Duodenal mucosa (tissue), 2 donors: Measurements from ENCODE around the gene ZMYND11.
"Not testable (repeated sequence)": the region's sequence is repeated elsewhere in the genome, so short reads cannot be mapped to it uniquely, and the experiment has no call there.

Source experiments
- H3K27ac ChIP-seq: one replicate; pipeline ENCODE4 v1.7.0; 2013; ENCODE audit warnings: low read depth, low read length
- H3K27me3 ChIP-seq, 2 donors: one replicate each; pipeline ENCODE4 v1.7.0; 2013; ENCODE audit warnings: low read length in 2 of 2, control low read depth in 1 of 2; ENCODE audit not compliant: insufficient read depth in 2 of 2, control insufficient read depth in 1 of 2
- H3K36me3 ChIP-seq, 2 donors: one replicate each; pipeline ENCODE4 v1.7.0; 2013; ENCODE audit warnings: low read length in 2 of 2, control low read depth in 1 of 2; ENCODE audit not compliant: insufficient read depth in 2 of 2, control insufficient read depth in 1 of 2
- H3K4me1 ChIP-seq, 2 donors: one replicate each; pipeline ENCODE4 v1.7.0; 2013; ENCODE audit warnings: low read length in 2 of 2, control low read depth in 1 of 2; ENCODE audit not compliant: insufficient read depth in 2 of 2, control insufficient read depth in 1 of 2
- H3K4me3 ChIP-seq, 2 donors: one replicate each; pipeline ENCODE4 v1.7.0; 2013; ENCODE audit warnings: low read length in 2 of 2, low read depth in 1 of 2
- H3K9ac ChIP-seq, 2 donors: one replicate each; pipeline ENCODE4 v1.7.0; 2013; ENCODE audit warnings: low read length in 2 of 2, low read depth in 1 of 2
- H3K9me3 ChIP-seq, 2 donors: one replicate each; pipeline ENCODE4 v1.7.0; 2013; ENCODE audit warnings: low read length in 2 of 2, control low read depth in 1 of 2; ENCODE audit not compliant: control insufficient read depth in 1 of 2

Gene ZMYND11

DNA sequence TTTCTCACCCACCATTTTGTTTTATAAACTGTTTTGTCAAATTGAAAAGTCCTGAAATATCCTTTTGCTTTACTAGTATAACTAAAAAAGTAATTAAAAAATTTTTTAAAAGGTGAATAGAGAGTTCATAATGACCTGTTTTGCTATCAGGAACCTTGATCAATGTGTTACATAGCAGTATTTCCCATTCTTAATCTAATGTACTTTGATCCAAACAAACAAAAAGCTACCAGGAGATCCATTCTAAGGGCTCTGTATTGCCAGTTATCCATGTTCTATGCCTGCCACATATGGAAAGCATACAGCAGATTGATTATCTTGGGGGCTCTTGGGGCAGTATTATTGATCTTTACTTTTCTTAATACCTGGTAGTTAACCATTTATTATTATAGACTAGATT, 32.1 kb downstream of the ZMYND11 start:
- H3K9me3 ChIP-seq: no peaks in the 10 kb centered on the region
- H3K27me3 ChIP-seq: no peaks in the 10 kb centered on the region

DNA sequence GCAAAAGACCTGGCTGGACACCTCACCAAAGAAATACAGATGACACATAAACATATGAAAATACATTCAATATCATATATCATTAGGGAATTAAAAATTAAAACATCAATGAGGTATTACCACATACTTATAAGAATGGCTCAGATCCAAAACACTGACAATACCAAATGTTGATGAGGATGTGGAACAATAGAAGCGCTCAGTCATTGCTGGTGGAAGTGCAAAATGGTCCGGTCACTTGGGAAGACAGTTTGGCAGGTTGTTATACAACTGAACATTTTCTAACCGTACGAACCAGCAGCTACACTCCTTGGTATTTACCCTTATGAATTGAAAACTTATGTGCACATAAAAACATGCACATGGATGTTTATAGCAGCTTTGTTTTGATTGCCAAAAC, 38.5 kb downstream of the ZMYND11 start:
- H3K9me3 ChIP-seq: no peaks in the 10 kb centered on the region
- H3K27ac ChIP-seq: no peak overlapping the region
- no peak overlapping the region for H3K4me3 ChIP-seq
- H3K9ac ChIP-seq: no peak overlapping the region
- no peaks in the 10 kb centered on the region for H3K4me1 ChIP-seq
- no peaks in the 10 kb centered on the region for H3K27me3 ChIP-seq
- H3K36me3 ChIP-seq: no peaks in the 10 kb centered on the region

More for the DNA sequence above, 32.1 kb downstream of the ZMYND11 start:
- Histone ChIP-seq H3K36me3 (no peaks in the 10 kb centered on the region), H3K4me1 (no peaks in the 10 kb centered on the region), H3K27ac (no peak overlapping the region), H3K9ac (no peak overlapping the region), H3K4me3 (no peak overlapping the region)

DNA sequence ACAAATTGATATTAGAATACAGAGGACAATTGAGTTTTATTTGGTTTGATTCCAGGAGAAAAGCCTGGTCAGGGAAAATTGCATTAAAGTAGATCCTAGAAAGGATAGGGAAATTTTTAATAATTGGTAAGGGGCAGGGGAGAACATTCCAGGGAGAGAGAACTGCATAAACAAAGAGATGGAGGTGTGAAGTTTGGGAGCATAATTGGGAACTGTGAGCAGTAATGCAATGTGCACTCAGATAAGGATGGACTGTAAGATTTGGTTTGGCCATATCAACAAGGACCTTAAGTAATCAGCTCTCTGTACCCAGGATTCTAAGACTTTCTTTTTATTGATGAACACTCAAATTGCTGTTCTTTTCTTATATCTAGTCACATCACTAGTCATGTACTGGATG, 41.4 kb downstream of the ZMYND11 start:
- no peaks in the 10 kb centered on the region for H3K4me1 ChIP-seq
- H3K27me3 ChIP-seq: no peaks in the 10 kb centered on the region
- H3K27ac ChIP-seq: no peak overlapping the region
- no peak overlapping the region for H3K9ac ChIP-seq
- peaks cover 0 to 6% of the 10 kb centered on the region in 2 donors for H3K36me3 ChIP-seq
- no peaks in the 10 kb centered on the region for H3K9me3 ChIP-seq
- no peak overlapping the region for H3K4me3 ChIP-seq

DNA sequence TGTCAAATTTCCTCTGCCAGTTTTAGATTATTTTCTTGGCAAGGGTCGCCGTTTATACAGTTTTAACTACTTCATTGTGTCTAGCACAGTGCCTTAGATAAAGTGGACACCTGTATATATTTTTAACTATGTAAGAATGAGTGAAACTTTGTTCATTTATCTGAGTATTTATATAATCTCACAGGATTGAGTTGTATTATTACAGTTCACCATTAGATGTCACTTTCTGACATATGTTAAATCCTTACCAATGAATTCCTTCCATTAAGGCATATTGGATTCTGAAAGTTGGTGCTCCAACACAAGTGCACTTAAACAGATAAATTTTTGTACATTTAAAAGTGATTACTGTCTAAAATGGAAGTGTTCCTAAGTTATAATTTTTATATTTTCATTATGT, 43.0 kb downstream of the ZMYND11 start:
- H3K4me1 ChIP-seq: no peaks in the 10 kb centered on the region
- H3K27me3 ChIP-seq: no peaks in the 10 kb centered on the region
- H3K4me3 ChIP-seq: no peak overlapping the region
- H3K27ac ChIP-seq: no peak overlapping the region
- no peak overlapping the region for H3K9ac ChIP-seq
- H3K36me3 ChIP-seq: peaks cover 0 to 6% of the 10 kb centered on the region in 2 donors
- no peaks in the 10 kb centered on the region for H3K9me3 ChIP-seq

DNA sequence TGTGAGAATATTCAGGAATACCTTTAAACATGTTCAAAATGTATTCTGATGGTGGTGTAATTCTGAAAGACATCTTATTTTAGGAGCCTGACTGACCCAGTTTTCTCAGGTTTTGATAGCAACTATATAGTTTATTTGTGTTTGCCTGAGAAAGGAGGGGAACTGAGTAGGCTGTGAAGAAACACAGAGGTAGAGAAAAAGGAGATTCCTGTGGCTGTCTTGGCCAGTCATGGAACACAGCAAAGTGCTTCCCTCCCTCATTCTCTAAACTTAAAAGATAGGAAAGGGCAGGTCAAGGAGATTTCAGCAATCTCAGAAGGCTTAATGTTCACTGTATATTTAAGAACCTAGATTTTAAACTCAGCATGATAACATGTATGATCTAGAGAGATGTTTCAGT, 43.5 kb downstream of the ZMYND11 start:
- H3K27ac ChIP-seq: no peak overlapping the region
- no peaks in the 10 kb centered on the region for H3K27me3 ChIP-seq
- H3K4me3 ChIP-seq: no peak overlapping the region
- no peaks in the 10 kb centered on the region for H3K4me1 ChIP-seq
- H3K9ac ChIP-seq: no peak overlapping the region
- peaks cover 0 to 6% of the 10 kb centered on the region in 2 donors for H3K36me3 ChIP-seq
- peaks cover 2 to 3% of the 10 kb centered on the region in 2 donors for H3K9me3 ChIP-seq

DNA sequence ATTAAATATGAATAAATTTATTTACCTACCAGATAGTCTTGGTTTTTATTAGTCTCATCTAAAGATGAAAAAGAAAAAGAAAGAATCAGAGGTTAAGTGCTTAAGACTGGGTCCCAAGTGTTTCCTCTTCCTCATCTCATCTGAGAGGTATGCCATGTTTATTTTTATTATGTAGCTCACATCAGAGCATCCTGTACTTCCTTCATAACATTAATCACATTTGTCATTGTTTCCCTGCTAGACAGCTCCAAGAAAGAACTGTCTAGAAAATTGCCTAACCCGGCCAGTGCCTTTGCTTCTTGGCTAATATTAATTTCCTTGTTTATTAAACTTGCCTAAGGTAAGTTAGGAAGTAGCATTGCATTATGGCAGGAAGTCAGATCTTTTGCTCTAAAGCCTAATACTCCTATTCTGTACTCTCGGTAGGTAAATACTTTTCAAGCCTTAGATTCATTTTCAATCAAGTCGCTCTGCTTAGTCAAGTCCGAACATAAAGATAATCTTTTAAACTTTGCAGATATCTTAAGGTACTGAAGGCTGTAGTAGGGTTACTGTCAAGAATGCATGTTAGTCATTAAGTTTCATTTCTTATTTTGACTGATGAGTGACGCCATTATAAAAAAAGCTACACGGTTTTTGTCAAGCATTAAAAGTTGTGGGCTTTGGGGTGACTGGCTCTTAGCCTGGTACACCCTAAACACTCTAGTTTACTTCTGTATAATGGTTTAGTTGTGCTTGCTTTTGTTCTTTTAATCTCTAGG, 47.4 kb downstream of the ZMYND11 start:
- H3K27me3 ChIP-seq: no peaks in the 10 kb centered on the region
- H3K9me3 ChIP-seq: peaks cover 2 to 11% of the 10 kb centered on the region in 2 donors
- H3K4me3 ChIP-seq: no peak overlapping the region
- no peaks in the 10 kb centered on the region for H3K4me1 ChIP-seq
- H3K27ac ChIP-seq: no peak overlapping the region
- H3K9ac ChIP-seq: no peak overlapping the region
- peaks cover 0 to 6% of the 10 kb centered on the region in 2 donors for H3K36me3 ChIP-seq

DNA sequence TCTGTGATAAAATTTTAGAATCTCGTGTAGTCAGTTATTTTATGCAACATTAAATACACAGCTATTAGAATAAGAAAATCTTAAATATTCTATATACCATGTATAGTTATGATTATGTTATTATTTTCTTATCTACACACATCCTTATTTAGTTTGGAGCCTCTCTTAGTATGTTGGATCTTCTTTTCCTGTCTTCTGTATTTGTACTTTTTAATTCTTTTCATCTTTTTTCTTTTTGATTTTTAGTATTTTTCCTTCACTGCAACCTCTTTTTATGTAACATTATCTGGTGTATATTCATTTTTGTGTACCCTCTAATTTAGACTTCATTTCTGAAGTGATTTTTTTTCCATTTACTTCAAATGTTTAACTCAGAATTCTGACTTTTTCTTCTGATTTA, 48.9 kb downstream of the ZMYND11 start:
- peaks cover 0 to 6% of the 10 kb centered on the region in 2 donors for H3K36me3 ChIP-seq
- H3K4me1 ChIP-seq: no peaks in the 10 kb centered on the region
- H3K9me3 ChIP-seq: peaks cover 2 to 11% of the 10 kb centered on the region in 2 donors
- H3K27ac ChIP-seq: no peak overlapping the region
- H3K9ac ChIP-seq: no peak overlapping the region
- H3K4me3 ChIP-seq: no peak overlapping the region
- no peaks in the 10 kb centered on the region for H3K27me3 ChIP-seq

DNA sequence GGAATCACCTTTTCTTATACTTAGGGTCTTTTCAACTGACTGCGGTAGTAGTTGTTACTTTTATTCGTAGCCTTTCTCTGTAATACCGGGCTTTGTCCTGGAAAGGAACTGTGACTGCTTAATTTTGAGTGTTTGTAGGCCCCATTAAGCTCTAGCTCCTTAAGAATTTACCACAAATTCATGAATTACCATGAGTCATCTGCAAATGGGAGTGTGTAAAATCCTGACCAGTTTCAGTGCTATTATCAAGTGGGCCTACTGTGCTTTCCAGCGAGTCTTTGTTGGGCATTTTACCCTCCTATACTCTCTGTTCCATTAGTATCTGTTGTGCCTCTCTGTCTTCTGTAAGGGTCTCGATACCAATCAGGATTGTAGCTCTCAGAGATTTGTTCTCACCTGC, 49.7 kb downstream of the ZMYND11 start:
- H3K9ac ChIP-seq: no peak overlapping the region
- H3K27ac ChIP-seq: no peak overlapping the region
- peaks cover 4 to 6% of the 10 kb centered on the region in 2 donors for H3K36me3 ChIP-seq
- H3K4me3 ChIP-seq: no peak overlapping the region
- no peaks in the 10 kb centered on the region for H3K4me1 ChIP-seq
- H3K9me3 ChIP-seq: peaks cover 2 to 11% of the 10 kb centered on the region in 2 donors
- H3K27me3 ChIP-seq: no peaks in the 10 kb centered on the region

DNA sequence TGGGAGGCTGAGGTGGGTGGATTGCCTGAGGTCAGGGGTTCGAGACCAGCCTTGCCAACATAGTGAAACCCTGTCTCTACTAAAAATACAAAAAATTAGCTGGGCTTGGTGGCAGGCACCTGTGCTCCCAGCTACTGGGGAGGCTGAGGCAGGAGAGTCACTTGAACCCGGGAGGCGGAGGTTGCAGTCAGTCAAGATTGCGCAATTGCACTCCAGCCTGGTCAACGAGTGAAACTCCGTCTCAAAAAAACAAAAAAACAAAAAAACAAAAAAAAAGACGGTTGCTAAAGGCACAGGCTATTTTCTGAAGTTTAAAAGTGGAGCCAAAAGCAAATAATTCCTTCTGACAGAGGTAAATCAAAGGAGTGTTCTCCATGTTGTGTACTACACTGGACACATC, 50.3 kb downstream of the ZMYND11 start:
- H3K36me3 ChIP-seq, H3K27ac ChIP-seq, H3K4me3 ChIP-seq, H3K9ac ChIP-seq, H3K4me1 ChIP-seq, H3K27me3 ChIP-seq: not testable (repeated sequence)
- peaks cover 2 to 11% of the 10 kb centered on the region in 2 donors for H3K9me3 ChIP-seq

DNA sequence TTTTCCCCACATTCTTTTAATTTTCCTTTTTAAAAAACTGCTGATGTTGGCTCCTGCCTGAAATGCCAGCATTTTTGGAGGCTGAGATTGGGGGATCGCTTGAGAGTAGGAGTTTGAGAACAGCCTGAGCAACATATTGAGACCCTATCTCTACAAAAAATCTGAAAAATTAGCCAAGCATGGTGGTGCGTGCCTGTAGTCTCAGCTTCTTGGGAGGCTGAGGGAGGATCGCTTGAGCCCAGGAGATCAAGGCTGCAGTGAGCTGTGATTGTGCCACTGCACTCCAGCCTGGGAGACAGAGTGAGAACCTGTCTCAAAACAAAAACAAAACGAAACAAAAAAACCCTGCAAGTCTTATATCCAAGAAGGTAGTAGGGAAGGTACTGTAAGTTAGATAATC, 51.7 kb downstream of the ZMYND11 start:
- Histone ChIP-seq H3K9ac (no peak overlapping the region), H3K27me3 (no peaks in the 10 kb centered on the region), H3K9me3 (peaks cover 2 to 11% of the 10 kb centered on the region in 2 donors), H3K36me3 (peaks cover under 1 to 6% of the 10 kb centered on the region in 2 donors), H3K27ac (no peak overlapping the region), H3K4me3 (no peak overlapping the region), H3K4me1 (no peaks in the 10 kb centered on the region)
